DMS153 (cell line): ENCODE data around the gene TEAD1.
A peak's percentile ranks its signal among the peaks of the same experiment; 100 is the strongest.

Experiments used
- DNase-seq: peaks from one replicate; lab custom pipeline; 2025; lab: John Stamatoyannopoulos, UW

The TEAD1 gene

GRCh38 chr11:12764187-12764914 lies 90.1 kb downstream of the TEAD1 start:
- DNase-seq: no peak

- DNase-seq: peak; percentile 64
Measured at GRCh38 chr11:12765428-12765827, 91.2 kb downstream of the TEAD1 start.

GRCh38 chr11:12767027-12767426 lies 92.8 kb downstream of the TEAD1 start:
- no peak for DNase-seq

- DNase-seq: no peak
Measured at GRCh38 chr11:12767577-12767976, 93.4 kb downstream of the TEAD1 start.

GRCh38 chr11:12768726-12769673 lies 94.8 kb downstream of the TEAD1 start:
- no peak for DNase-seq

GRCh38 chr11:12769834-12770345 lies 95.7 kb downstream of the TEAD1 start:
- no peak for DNase-seq

GRCh38 chr11:12770435-12770834 lies 96.2 kb downstream of the TEAD1 start:
- no peak for DNase-seq

GRCh38 chr11:12770966-12771597 lies 96.9 kb downstream of the TEAD1 start:
- no peak for DNase-seq

- no peak for DNase-seq
Measured at GRCh38 chr11:12771875-12772274, 97.7 kb downstream of the TEAD1 start.

GRCh38 chr11:12772324-12772723 lies 98.1 kb downstream of the TEAD1 start:
- DNase-seq: no peak

GRCh38 chr11:12773591-12773990 lies 99.4 kb downstream of the TEAD1 start:
- no peak for DNase-seq

GRCh38 chr11:12775955-12776354 lies 101.7 kb downstream of the TEAD1 start:
- no peak for DNase-seq

- peak; percentile 67 for DNase-seq
Measured at GRCh38 chr11:12777208-12777874, 103.1 kb downstream of the TEAD1 start.

- peak; percentile 24 for DNase-seq
Measured at GRCh38 chr11:12778240-12778905, 104.2 kb downstream of the TEAD1 start.

GRCh38 chr11:12783765-12784164 lies 109.5 kb downstream of the TEAD1 start:
- DNase-seq: no peak

GRCh38 chr11:12784445-12784844 lies 110.2 kb downstream of the TEAD1 start:
- no peak for DNase-seq

- DNase-seq: no peak
Measured at GRCh38 chr11:12784987-12785386, 110.8 kb downstream of the TEAD1 start.

GRCh38 chr11:12785901-12786300 lies 111.7 kb downstream of the TEAD1 start:
- peak; percentile 66 for DNase-seq

- DNase-seq: no peak
Measured at GRCh38 chr11:12786450-12786849, 112.2 kb downstream of the TEAD1 start.

- no peak for DNase-seq
Measured at GRCh38 chr11:12786891-12787290, 112.7 kb downstream of the TEAD1 start.

- DNase-seq: no peak
Measured at GRCh38 chr11:12787847-12788246, 113.6 kb downstream of the TEAD1 start.
